Measurements from ENCODE around the gene TSHZ2. TPM values are rescaled to one million over a fixed set of nuclear protein-coding genes. Genes with fewer than 3 reads are reported as not detected.

The TSHZ2 gene
- total RNA-seq, 1 donor from 2014 or later: 10.3 TPM

- ATAC-seq: no peak
Measured at GRCh38 chr20:53168491-53168890, 196.3 kb downstream of the TSHZ2 start.

GRCh38 chr20:53170196-53170595 lies 198.0 kb downstream of the TSHZ2 start:
- no peak for ATAC-seq

- ATAC-seq: no peak
Measured at GRCh38 chr20:53171065-53171464, 198.9 kb downstream of the TSHZ2 start.

DNA sequence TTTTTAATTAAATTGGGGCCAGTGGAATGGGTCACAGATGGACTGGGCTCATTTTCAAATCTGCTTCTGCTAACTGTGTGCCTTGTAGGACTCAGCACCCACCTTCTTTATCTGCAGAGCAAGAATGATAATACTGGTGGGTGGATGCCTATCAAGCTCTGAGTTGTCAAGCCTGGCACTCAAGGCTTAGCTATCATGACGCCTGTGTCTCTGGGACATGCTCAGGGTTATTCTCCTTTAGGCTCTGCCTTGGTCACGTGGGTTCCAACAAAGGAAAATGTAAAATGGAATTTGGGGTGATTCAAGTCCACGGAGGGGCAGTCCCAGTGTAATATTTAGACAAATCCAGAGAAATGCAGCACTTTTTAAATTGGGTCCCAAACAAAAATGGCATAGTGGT lies 202.3 kb downstream of the TSHZ2 start:
- no peak for ATAC-seq

GRCh38 chr20:53175135-53175780 lies 203.1 kb downstream of the TSHZ2 start:
- ATAC-seq: no peak

- ATAC-seq: no peak
Measured at GRCh38 chr20:53176134-53176533, 204.0 kb downstream of the TSHZ2 start.

- no peak for ATAC-seq
Measured at GRCh38 chr20:53177687-53178086, 205.5 kb downstream of the TSHZ2 start.

- no peak for ATAC-seq
Measured at GRCh38 chr20:53179749-53180148, 207.6 kb downstream of the TSHZ2 start.

GRCh38 chr20:53180928-53181362 lies 208.8 kb downstream of the TSHZ2 start:
- no peak for ATAC-seq

GRCh38 chr20:53181866-53182376 lies 209.8 kb downstream of the TSHZ2 start:
- ATAC-seq: no peak

GRCh38 chr20:53183181-53183580 lies 211.0 kb downstream of the TSHZ2 start:
- ATAC-seq: no peak

DNA sequence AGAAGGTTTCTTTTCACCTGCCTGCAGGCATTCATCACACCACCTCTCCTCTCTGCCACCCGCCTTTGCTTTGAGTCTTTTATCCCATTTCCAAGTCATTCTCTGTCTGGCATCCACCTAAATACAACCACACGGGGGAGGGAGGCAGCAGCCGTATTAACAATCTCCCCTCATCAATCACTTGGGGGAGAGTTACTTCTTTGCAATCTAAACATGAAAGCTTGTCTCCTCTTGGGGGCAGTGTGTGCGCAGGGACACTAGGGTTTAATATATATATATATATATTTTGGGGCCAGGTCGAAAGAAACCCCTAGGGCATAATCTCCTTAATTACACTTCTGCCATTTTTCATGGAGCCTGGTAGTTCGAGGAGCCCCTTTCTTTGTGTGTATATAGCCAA lies 214.5 kb downstream of the TSHZ2 start:
- no peak for ATAC-seq

- ATAC-seq: no peak
Measured at GRCh38 chr20:53187392-53188068, 215.4 kb downstream of the TSHZ2 start.

DNA sequence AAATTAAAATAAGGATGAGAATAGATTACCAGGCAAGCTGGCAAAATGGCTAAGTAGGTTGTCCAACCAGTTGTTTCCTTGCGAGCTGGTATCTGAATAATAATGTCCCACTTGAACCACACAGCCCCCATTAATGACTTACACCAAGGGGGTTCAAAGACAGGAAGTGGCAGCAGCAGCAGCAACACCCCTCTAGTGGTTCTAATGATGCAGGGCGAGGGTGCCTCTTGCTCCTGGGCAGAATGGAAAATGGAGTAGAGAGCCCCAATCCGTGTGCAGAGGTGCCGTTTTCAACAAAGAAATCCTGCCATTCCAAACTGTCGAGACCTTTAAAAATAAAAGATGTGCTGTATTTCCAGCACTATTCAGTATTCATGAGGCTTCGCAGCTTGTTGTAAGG lies 218.1 kb downstream of the TSHZ2 start:
- ATAC-seq: no peak

DNA sequence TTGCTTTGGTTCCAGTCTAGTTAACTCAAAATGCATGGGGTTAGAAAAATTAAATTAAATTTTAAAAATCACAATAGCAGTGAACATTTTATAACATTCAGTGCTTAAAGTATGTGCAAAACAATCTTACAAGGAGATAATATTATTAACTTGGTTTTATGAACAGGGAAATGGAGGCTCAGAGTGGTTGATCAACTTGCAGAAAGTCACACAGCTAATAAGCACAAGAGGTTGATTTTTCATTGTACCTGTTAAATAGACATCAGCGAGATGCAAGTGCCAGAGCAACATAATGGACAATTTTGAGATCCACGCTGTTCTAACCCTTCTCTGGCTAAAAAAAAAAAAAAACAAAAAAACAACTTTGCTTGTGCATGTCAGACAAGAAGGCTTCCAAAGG lies 219.8 kb downstream of the TSHZ2 start:
- no peak for ATAC-seq

DNA sequence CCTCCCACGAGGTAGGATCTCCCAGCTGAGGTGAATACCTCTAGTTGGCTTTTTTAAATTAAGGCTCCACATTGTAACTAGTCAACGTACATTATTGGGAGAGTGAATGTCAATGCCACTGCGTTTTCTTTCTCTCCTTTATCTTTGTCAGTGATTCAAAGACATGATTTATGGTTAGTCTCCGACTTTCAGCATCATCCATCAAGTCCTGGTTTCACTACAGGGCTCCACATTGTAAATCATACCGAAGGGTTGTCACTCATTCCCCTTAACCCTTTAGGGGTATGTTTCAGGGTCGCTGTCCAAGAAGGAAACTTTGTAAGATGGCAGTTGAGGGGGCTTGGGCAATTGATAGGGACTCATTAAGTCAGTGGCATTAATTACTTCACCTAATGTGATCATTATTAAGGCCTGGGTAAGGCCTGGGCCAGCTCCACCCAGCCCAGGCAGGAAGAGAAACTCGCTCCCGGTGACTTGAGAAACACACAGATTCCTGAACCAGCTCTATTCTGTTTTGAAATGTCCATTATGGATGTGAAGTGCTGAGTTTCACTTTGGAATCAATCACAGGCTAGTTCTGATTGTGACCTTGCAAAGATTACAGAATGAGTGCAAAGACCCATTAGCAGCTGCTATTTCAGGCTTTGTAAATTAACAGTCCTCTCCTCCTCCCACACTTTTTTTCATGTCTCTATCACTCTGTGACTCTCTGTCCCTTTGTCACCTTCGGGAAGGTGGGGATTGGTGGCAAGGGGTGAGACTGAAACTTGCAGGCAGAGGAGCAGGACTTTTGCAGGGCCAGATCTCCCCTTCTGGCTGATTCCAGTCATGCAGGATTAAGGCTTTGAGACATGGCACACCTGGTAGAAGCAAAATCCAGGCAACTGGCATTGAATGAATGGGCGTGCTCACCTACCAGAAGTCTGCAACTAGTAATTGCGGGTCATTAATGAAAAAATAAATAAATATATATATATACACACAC lies 222.4 kb downstream of the TSHZ2 start:
- ATAC-seq: no peak

GRCh38 chr20:53195876-53196610 lies 223.9 kb downstream of the TSHZ2 start:
- ATAC-seq: no peak

DNA sequence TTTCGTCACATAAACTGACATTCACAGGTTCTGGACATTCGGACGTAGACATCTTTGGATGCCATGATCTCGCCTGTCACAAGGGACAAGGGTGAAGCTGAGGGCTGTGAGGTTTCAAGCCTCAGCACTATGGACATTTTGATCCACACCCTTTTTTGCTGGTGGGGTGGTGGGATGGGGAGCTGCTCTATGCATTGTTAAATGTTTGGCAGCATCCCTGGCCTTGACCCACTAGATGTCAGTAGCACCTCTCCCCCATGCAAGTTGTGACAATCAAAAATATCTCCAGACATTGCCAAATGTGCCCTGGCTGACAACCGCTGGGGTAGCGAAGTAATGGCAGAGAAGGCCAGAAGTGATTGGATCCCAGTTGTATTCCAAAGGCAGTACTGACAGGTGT lies 229.4 kb downstream of the TSHZ2 start:
- no peak for ATAC-seq

DNA sequence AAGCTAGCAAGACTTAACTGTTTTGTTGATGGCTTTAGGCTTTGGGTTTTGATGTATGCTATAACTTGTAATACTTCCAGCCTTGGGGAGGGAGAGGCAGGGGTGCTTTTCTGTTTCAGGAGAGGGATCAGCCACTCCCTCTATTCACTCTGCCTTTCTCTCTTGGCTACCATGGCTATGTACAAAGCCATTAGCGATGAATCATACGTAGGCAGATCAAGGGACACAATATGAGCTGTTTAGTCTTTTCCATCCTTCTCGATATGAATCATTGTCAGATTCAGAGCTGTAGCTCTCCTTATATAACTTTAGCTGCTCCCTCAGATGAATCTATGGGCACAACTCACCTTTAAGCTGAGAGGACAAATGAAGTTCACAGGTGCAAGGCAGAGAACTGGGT lies 230.6 kb downstream of the TSHZ2 start:
- ATAC-seq: peak; percentile 99

GRCh38 chr20:53205046-53205445 lies 232.9 kb downstream of the TSHZ2 start:
- no peak for ATAC-seq

DNA sequence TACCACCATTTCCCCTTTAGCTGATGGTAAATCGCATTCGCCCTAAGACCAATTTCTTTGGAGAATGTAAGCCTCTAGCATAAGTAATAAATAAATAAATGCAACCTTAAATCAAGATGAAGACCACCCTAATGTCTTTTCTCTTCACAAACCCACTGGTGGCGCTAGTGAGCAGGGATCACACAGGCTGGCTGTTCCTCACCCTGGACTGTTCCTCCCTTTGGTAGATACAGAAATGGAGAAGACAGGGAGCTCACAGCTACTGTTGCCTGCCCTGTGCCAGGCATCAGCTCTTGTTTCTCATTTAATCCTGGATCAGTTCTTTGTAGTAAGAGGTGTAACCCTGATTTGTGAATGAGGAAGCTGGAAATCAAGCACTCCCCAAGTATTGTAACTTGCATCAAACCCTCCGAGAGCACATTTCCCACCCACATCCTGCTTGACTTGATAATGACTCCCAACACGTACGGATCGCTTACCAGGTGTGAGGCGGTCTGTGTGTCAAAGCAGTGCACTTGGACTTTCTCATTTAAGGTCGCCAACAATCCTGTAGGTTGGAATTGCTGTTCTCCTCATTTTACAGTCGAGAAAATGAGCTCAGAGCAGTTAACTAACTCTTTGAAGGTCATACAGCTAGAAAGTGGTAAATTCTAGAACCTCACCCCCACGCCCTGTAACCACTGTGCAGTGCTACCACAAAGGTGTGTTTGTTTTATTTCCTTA lies 236.1 kb downstream of the TSHZ2 start:
- ATAC-seq: no peak

- ATAC-seq: no peak
Measured at GRCh38 chr20:53210041-53210440, 237.9 kb downstream of the TSHZ2 start.

Data from esophagus mucosa (tissue), 1 donor.